Endothelial cell of umbilical vein (primary cell): ENCODE data around the gene DPP3. TPM values are rescaled to one million over a fixed set of nuclear protein-coding genes. Genes with fewer than 3 reads are reported as not detected.

Source experiments
- BruUV-seq: library from RNA; stranded (reverse); fragments of 400-500 nt; replicated peaks from 2 replicates; lab custom pipeline; 2021; lab: Mats Ljungman, UMichigan
- CTCF ChIA-PET: fragments of 300-600, 350-600 bp; sonication (Branson Sonifier 250); formaldehyde crosslinking; loops from one replicate; lab custom pipeline; 2021; ENCODE audit warnings: antibody characterized with exemption, inconsistent platforms; lab: Charles Lee
- POLR2A ChIA-PET: fragments of 300-600, 350-600 bp; sonication (Branson Sonifier 250); formaldehyde crosslinking; loops from one replicate; lab custom pipeline; 2021; ENCODE audit warnings: antibody characterized with exemption, inconsistent platforms; lab: Charles Lee
- DNase-seq: peaks from one replicate; pipeline ENCODE4 v3.0.0-alpha.2; 2011; ENCODE audit warnings: low read depth, low spot score
- FAIRE-seq: peaks from 2 replicates; lab custom pipeline; 2011; peaks lifted over from hg19 to GRCh38; lab: Jason Lieb, UNC
- H2AFZ ChIP-seq: 2 replicates; pipeline ENCODE4 v1.6.0; 2012; ENCODE audit warnings: low read depth, low read length, control low read depth, inconsistent platforms
- H3K27ac ChIP-seq: 2 replicates; pipeline ENCODE4 v1.5.1; 2011; ENCODE audit warnings: low read depth, mild to moderate bottlenecking, control low read depth, low read length, moderate library complexity; ENCODE audit not compliant: insufficient read depth
- H3K27me3 ChIP-seq, 2 experiments: 2 replicates each; pipeline versions ENCODE4 v1.6.0 to v1.6.1; 2011; ENCODE audit warnings: low read length in 2 of 2, mixed read lengths in 1 of 2; ENCODE audit not compliant: control insufficient read depth in 2 of 2, insufficient read depth in 2 of 2
- H3K36me3 ChIP-seq, 2 experiments: 2 replicates in 1 of 2; 3 replicates in 1 of 2; pipeline ENCODE4 v1.5.1; 2011; ENCODE audit warnings: low read length in 2 of 2, mild to moderate bottlenecking in 1 of 2, moderate library complexity in 1 of 2; ENCODE audit not compliant: control insufficient read depth in 2 of 2, insufficient read depth in 2 of 2; ENCODE audit errors: extremely low read depth in 1 of 2
- H3K4me1 ChIP-seq: 3 replicates; pipeline ENCODE4 v1.5.1; 2011; ENCODE audit warnings: mild to moderate bottlenecking, low read length; ENCODE audit not compliant: control insufficient read depth, insufficient read depth; ENCODE audit errors: extremely low read depth
- H3K4me2 ChIP-seq: 2 replicates; pipeline ENCODE4 v1.6.1; 2011; ENCODE audit warnings: low read length, control low read depth, mixed read lengths; ENCODE audit not compliant: insufficient read depth
- H3K4me3 ChIP-seq, 3 experiments: fragments of 200-600 bp in 1 of 3; sonication (generic), shearing (Covaris generic) in 1 of 3; replicated peaks in 1 of 3; 2 replicates each; pipeline ENCODE4 v1.5.1; 2011 to 2016; ENCODE audit warnings: control low read depth in 3 of 3, low read length in 3 of 3, mild to moderate bottlenecking in 2 of 3, inconsistent platforms in 1 of 3, low read depth in 1 of 3, moderate library complexity in 1 of 3; ENCODE audit not compliant: insufficient read depth in 1 of 3
- H3K79me2 ChIP-seq: 2 replicates; pipeline ENCODE4 v1.6.0; 2012; ENCODE audit warnings: low read length, inconsistent platforms; ENCODE audit not compliant: control insufficient read depth, insufficient read depth
- H3K9ac ChIP-seq: replicated peaks from 2 replicates; pipeline ENCODE3; 2011; ENCODE audit warnings: low read length, control low read depth; ENCODE audit not compliant: insufficient read depth; ENCODE audit errors: extremely low read depth
- H3K9me1 ChIP-seq: replicated peaks from 3 replicates; pipeline ENCODE4 v1.6.0; 2011; ENCODE audit warnings: mild to moderate bottlenecking, low read length; ENCODE audit not compliant: control insufficient read depth, insufficient read depth; ENCODE audit errors: extremely low read depth
- H3K9me3 ChIP-seq: replicated peaks from 2 replicates; pipeline ENCODE4 v1.5.1; 2012; ENCODE audit warnings: low read length, inconsistent platforms; ENCODE audit not compliant: control insufficient read depth, insufficient read depth
- H4K20me1 ChIP-seq: replicated peaks from 2 replicates; pipeline ENCODE3; 2011; ENCODE audit warnings: mild to moderate bottlenecking, low read length; ENCODE audit not compliant: control insufficient read depth, insufficient read depth; ENCODE audit errors: extremely low read depth
- CTCF ChIP-seq, 2 donors: IDR thresholded peaks; 1 replicate in 1 of 2; 2 replicates in 1 of 2; pipeline ENCODE4 v1.5.1; 2011; ENCODE audit warnings: low read length in 2 of 2, mild to moderate bottlenecking in 2 of 2, moderate library complexity in 2 of 2, control low read depth in 1 of 2, inconsistent platforms in 1 of 2, low read depth in 1 of 2; ENCODE audit not compliant: insufficient read depth in 1 of 2; ENCODE audit errors: extremely low read depth in 1 of 2
- FOS ChIP-seq: IDR thresholded peaks from 2 replicates; pipeline ENCODE4 v1.6.1; 2011; ENCODE audit warnings: mild to moderate bottlenecking, low read length, moderate library complexity, borderline replicate concordance; ENCODE audit not compliant: insufficient read depth
- GATA2 ChIP-seq: IDR thresholded peaks from 2 replicates; pipeline ENCODE4 v1.7.0; 2011; ENCODE audit warnings: low read depth, mild to moderate bottlenecking, moderate library complexity, mixed read lengths, low read length; ENCODE audit not compliant: insufficient read length, insufficient read depth
- JUN ChIP-seq: IDR thresholded peaks from 2 replicates; pipeline ENCODE4 v1.6.1; 2011; ENCODE audit warnings: borderline replicate concordance, low read depth; ENCODE audit not compliant: insufficient read length, insufficient read depth
- MYC ChIP-seq: IDR thresholded peaks from one replicate; pipeline ENCODE4 v1.6.1; 2011; ENCODE audit warnings: mild to moderate bottlenecking, low read depth, low read length
- POLR2AphosphoS5 ChIP-seq: IDR thresholded peaks from 2 replicates; pipeline ENCODE4 v1.6.1; 2012; ENCODE audit warnings: low read depth, mild to moderate bottlenecking, control low read depth, low read length, moderate library complexity; ENCODE audit not compliant: insufficient read depth
- dilution Hi-C: fragments of 300-500 bp; cut with MboI; formaldehyde crosslinking; loops from one replicate; pipeline ENCODE4 v1.15.0; 2019; ENCODE audit warnings: low sequenced_read_pairs; ENCODE audit not compliant: extremely low pct_ligation_motif_present
- intact Hi-C: fragments of 100-400 bp; cut with micrococcal nuclease; formaldehyde crosslinking; loops from one replicate; pipeline ENCODE4 v1.10.0; 2022
- polyA plus RNA-seq, 4 experiments: library from polyadenylated mRNA; depleted of rRNA in 3 of 4; stranded (reverse) in 3 of 4; unstranded in 1 of 4; fragments of >200 nt; gene quantifications; 2 replicates each; pipeline versions ENCODE4 v1.2.1 to v1.2.3, GENCODE V29; 2011 to 2012; ENCODE audit warnings: missing spikeins in 1 of 4
- total RNA-seq: library from RNA; stranded (reverse); gene quantifications from 2 replicates; pipeline ENCODE4 v1.2.3, GENCODE V29; 2021
- TF ChIP-seq, protein P1 (sequence below): IDR thresholded peaks from 2 replicates; pipeline ENCODE4 v1.6.1; 2011; ENCODE audit not compliant: insufficient read depth, insufficient read length

Gene DPP3
- total and polyA plus RNA-seq, 2 donors (not counting 3 experiments of a cell fraction or from before 2014, with no cell fraction given) = 46.4 to 50.4 TPM

DNA sequence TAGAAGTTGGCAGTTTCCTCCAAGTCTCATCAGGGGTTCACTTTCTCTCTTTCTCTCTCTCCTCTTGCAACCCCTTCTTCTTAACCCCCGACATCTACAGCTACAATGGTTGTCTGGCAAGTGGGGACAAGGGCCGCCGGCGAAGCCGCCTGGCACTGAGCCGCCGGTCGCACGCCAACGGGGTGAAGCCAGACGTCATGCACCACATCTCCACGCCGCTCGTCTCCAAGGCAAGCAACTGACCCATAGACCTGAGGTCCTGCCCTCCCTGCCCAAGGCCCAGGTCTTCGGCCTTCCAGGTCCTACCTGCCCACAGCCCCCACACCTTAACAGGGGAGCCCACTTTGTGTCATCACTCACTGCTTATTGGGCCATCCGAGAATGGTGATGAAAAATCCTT is 9.1 kb upstream of the DPP3 start:
- POLR2A ChIA-PET = no interaction called here
- CTCF ChIA-PET = interaction anchor here (1.5 to 2.1 kb wide), 3 partner anchors 8 to 32 kb away, joined by 3 to 5 read pairs (median 4); partner anchors contain the start of genes DPP3 and MRPL11
- intact Hi-C loops = no loop called here
- Histone ChIP-seq H3K9me1 (no peaks in the 10 kb centered on the region), H3K9me3 (no peaks in the 10 kb centered on the region), H3K79me2 (no peaks in the 10 kb centered on the region), H3K4me1 (peaks cover 10% of the 10 kb centered on the region), H3K36me3 (no peaks in the 10 kb centered on the region), H3K4me3 (no peak overlapping the region), H3K4me2 (no peak overlapping the region), H3K27me3 (no peaks in the 10 kb centered on the region), H4K20me1 (no peaks in the 10 kb centered on the region), H3K9ac (no peak overlapping the region), H2AFZ (no peak overlapping the region), H3K27ac (no peak overlapping the region)
- no TSS peak for BruUV-seq
- dilution Hi-C loops = no loop called here
- TF ChIP-seq POLR2AphosphoS5 = no peak
- DNase-seq = no peak
- no peak for FAIRE-seq

GRCh38 chr11:66472054-66472453 is 8.2 kb upstream of the DPP3 start:
- dilution Hi-C loops = no loop called here
- DNase-seq = no peak
- no TSS peak for BruUV-seq
- FAIRE-seq = no peak
- H3K4me2 ChIP-seq = no peak overlapping the region
- no peaks in the 10 kb centered on the region for H3K9me1 ChIP-seq
- H4K20me1 ChIP-seq = no peaks in the 10 kb centered on the region
- no peaks in the 10 kb centered on the region for H3K9me3 ChIP-seq
- H3K27me3 ChIP-seq = no peaks in the 10 kb centered on the region
- no peak overlapping the region for H3K4me3 ChIP-seq
- TF ChIP-seq GATA2 (no peak), FOS (no peak), CTCF (IDR thresholded peaks at IDR 0.05; ENCODE audit: extremely low read depth in 1 of 2, insufficient read depth in 1 of 2, low read depth in 1 of 2, low read length in 2 of 2) (no peak), MYC (no peak), POLR2AphosphoS5 (no peak), JUN (no peak)
- TF ChIP-seq, protein P1, sequence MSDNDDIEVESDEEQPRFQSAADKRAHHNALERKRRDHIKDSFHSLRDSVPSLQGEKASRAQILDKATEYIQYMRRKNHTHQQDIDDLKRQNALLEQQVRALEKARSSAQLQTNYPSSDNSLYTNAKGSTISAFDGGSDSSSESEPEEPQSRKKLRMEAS = no peak
- CTCF ChIA-PET = interaction anchor here (2.1 kb wide), 1 partner anchor 33 kb away, joined by 5 read pairs; the partner anchor contains the start of gene MRPL11
- no peak overlapping the region for H3K9ac ChIP-seq
- peaks cover 6% of the 10 kb centered on the region for H3K4me1 ChIP-seq
- no peak overlapping the region for H3K27ac ChIP-seq
- no peaks in the 10 kb centered on the region for H3K79me2 ChIP-seq
- POLR2A ChIA-PET = no interaction called here
- H2AFZ ChIP-seq = no peak overlapping the region
- intact Hi-C loops = no loop called here
- no peaks in the 10 kb centered on the region for H3K36me3 ChIP-seq
